Measurements from ENCODE around the gene RABGAP1.
"Not testable (repeated sequence)": the region's sequence is repeated elsewhere in the genome, so short reads cannot be mapped to it uniquely, and the experiment has no call there.

RABGAP1 gene

DNA sequence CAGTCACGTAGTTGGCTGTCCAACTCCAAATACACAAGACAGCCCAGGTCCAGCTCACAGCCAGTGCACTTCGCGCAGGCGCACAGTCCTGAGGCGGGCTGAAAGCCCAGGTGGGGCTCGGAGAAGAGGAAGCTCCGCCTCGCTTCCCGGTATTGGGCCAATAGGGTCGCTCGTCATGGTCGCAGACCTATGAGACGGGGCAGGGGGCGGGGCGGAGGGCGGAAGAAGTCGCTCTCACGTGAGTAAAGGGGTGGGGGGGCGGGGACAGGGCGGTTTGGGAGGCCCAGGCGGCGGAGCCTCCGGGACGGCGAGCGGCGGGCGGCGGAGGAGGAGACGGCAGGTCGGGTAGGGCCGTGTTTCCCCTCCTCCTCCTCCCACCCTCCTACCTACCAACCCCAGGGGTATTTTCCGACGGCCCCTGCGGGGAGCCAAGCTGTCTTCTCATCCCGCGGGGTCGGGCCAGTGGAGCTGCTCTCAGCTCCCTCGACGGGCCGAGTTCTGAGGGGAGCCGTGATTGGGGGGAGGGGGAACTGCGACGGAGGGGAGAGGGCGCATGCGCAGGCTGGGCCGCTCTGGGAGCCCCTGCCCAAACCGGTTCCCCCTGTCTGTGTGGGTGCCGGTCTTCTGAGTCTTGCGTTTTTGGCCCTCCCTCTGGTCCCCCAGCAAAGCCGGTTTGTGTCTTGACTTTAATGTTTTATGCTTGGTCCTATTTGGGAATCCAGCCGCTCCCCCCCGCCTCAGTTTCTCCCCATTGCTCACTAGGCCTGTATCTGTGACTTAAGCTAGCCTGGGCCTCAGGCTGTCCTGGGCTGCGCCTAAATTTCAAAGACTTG lies at the start of gene RABGAP1:
Gene RABGAP1, plus strand, starts transcription at position 272 of the 833 bp plus-strand sequence. CDS start 16,040 bp downstream, outside the sequence.
- peak; percentile 84 for DNase-seq

DNA sequence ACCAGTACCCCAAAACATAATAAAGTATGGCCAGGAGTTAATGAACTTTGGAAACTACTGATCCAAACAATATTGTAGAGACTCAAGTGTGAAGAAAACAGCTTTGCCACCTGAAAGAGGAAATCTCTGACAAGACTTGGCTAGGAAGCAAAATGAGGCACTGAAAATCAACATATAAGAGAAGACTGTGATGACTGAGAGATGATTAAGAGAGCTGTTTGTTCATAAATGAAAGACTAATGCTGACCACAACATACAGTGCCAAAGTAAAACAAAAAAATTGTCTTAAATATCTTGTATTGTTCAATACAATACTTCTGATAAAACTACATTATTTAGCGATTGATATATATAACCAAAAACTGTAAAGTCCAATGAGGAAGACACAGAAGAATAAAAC lies 42.9 kb upstream of the RABGAP1 start:
- DNase-seq, result no peak

DNA sequence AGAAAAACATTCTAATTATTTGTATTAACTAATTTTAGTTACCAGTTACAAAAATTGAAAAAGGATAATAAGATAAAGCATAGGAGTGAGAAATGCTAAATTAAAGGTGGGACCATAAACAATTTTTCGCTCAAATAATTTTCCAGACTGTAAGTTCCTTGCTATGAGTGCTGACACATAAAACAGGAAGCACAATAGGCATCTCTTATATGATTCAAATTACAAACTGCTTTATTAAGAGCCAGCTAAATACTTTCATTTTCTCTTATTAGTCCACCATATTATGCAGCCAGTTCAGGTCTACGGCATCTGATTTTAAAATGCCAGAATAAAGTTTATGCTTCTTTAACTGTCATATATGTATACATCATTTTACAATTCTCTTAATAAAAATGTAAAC lies 40.0 kb upstream of the RABGAP1 start:
- no peak for DNase-seq

DNA sequence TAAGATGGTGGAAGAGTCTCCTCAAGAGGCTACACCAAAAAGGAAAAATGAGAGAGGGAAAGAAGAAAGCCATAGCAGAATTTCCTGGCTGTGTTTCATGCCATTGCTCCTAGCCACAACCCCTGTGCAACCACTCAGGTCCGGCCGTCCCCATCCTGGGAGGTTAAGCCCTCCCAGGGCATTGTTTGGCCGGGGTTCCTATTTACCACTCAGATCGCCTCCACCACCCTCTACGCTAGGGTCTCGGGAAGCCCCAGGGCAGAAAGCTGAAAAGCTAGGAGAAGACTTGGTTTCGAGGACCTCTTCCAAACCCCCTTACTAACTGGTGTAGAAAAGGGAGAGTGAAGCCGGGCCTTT lies 36.4 kb upstream of the RABGAP1 start:
- no peak for DNase-seq

DNA sequence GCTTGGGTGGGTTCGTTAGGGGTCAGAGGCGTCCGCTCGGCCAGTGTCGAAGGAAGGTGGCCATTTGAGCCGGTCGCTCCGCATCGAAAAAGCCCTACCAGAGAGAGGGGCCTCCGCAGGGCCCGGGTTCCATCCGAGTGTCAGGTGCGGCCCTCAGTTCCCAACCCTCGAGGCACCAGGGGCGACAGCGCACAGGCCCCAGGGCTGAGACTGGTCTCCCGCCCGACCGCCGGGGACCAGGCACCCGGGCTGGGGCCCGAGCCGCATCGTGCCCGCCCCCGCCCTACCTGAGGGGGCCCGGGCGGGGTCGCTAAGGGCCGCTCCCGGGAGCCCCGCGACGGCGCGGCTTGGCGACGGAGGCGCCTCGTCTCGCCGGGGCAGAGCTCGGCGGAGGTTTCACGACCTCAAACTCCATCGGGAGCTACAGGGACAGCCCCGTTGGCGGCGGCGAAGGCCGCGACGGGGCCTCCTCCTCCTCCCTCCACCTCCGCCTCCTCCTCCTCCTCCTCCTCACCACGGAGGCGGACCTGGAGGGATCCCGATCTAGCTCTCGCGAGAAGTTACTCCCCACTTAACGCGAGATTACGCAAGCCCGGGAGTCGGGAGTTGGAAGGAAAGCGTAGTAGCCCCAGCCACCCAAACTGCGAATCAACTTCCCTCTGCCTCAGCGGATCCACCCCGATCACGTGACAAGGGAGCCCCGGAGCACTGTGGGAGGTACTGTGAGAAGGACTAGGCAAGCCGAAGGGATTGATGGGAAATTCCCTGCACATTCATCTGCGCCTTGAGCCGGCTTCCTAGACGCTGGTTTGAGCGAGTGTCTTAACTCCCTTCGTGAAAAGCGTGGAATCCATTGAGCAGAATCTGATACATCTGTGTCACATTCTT lies 35.8 kb upstream of the RABGAP1 start, which contains the start of gene RC3H2:
Gene RC3H2, minus strand, starts transcription at position 537 of the 888 bp plus-strand sequence. CDS start 7,850 bp downstream, outside the sequence.
- peak; percentile 98 for DNase-seq

DNA sequence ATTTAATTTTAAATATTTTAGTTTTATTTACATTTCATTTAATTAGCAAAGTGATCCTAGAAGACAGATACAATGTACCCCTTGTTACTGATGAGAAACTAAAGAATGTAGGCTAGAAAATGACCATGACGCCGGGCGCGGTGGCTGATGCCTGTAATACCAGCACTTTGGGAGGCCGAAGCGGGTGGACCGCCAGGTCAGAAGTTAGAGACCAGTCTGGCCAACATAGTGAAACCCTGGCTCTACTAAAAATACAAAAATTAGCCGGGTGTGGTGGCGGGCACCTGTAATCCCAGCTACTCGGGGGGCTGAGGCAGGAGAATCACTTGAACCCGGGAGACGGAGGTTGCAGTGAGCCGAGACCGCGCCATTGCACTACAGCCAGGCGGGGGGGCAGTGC lies 34.7 kb upstream of the RABGAP1 start:
- not testable (repeated sequence) for DNase-seq

DNA sequence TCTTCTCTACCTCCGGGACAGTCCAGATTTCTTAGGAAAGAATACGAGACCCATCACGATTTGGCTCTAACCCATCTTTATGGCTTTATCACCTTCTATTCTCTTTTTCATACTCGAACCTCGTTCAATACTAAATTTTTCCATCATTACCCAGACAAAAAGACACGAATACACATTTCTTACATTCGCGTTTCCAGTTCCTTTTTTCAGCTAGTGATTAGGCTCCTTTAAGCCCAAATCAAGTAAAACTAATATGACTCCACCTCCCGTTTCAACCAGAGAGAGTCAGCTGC lies 28.2 kb upstream of the RABGAP1 start:
- no peak for DNase-seq

DNA sequence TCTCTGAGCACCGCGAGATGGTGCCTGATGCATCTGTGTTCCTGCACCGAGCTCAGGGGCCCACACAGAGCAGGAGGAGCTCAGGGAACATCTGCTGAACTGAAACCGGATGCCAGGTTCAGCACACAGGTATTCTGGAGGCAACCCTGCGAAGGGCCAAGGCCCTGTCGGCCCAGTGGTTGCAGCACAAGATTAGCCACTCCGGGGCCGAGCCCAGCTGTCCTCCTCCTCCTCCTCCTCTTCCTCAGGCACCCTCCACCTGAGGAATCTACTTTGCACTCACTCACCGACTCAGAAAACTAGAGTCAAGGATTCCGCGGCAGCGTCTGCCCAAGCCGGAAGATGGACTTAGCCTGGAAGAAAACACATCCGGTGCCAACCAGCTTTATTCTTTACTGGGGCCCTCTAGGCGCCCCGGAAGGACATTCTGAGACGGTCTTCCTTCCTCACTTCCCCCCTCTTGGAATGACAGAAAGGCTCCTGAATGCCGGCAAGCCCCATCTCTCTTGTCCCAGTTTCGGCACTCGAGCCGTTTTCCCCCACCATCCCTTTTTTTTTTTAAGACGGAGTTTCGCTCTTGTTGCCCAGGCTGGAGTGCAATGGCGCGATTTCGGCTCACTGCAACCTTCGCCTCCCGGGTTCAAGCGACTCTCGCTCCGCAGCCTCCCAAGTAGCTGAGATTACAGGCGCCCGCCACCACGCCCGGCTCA lies 27.7 kb upstream of the RABGAP1 start, which contains the start of gene ZBTB6:
Gene ZBTB6, minus strand, starts transcription at position 360 of the 710 bp plus-strand sequence. CDS start 1,251 bp downstream, outside the sequence.
- DNase-seq, result peak; percentile 34

DNA sequence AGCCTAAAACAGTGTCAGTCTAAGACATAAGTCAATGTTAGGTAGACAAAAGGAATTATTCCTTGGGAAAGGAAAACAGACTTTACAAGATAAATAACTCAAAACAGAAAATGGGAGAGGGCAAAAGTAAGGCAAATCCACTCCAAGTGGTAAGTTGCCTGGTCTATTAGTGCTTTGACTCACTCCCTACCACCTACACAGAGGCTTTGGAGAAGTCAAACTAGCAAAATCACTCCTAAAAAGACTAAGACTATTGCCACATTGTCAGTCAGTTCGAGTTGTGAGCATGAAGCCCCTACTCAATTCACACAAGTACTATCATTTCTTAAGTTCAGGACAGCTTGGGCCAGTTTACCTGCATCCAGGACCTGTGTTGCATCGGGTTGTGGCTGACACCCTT lies 22.5 kb upstream of the RABGAP1 start:
- DNase-seq, result no peak

DNA sequence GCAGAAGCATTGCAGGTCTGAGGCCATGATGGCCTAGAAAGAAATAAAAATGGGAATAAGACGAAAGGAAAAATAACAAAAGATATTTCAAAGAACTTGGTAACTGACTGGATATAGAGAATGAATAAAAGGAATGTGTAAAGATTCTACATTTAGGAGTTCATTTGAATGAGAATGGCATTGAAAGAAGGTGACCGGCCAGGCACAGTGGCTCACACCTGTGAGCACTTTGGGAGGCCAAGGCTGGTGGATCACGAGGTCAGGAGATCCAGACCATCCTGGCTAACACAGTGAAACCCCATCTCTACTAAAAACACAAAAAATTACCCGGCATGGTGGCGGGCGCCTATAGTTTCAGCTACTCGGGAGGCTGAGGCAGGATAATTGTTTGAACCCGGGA lies 18.1 kb upstream of the RABGAP1 start:
- DNase-seq, result no peak

DNA sequence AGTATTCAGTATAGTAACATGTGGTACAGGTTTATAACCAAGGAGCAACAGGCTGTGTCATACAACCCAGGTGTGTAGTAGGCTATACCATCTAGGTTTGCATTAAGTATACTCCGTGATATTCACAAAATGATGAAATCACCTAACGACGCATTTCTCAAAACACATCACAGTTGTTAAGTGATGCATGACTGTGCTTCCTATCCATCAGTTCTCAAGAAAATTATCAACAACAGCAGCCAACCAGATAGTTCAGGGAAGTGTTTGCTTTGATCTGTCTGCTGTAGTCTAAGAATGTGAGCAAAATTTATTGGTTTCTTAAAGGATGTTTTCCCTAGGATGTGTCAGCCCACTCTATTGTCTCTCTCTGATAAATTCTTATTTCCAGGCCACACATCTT lies 16.9 kb upstream of the RABGAP1 start:
- DNase-seq, result no peak

DNA sequence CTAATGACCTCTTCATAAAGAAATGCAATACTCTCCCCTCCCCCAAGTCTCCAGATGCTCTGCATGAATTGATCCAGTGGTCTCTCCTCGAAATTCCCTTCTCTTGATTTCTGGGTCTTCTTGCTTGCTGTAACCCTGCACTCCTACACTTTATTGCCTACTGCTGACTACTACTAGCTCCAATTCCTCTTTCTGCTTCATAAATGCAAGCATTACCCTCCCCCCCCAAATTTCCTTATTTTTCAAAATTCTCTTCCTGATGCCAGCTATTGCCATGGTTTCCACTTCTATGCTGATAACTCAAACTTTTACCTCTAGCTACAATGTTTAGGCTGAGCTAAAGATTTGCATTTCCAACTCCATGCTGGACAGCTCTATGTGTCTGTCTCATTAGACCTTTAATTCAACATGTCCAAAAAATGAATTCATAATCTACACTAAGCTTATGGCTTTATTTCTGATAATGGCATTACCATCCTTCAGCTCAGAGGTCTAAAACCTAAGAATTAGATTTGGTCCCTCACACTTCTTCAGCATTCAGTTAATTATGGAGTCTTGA lies 10.9 kb upstream of the RABGAP1 start:
- no peak for DNase-seq

DNA sequence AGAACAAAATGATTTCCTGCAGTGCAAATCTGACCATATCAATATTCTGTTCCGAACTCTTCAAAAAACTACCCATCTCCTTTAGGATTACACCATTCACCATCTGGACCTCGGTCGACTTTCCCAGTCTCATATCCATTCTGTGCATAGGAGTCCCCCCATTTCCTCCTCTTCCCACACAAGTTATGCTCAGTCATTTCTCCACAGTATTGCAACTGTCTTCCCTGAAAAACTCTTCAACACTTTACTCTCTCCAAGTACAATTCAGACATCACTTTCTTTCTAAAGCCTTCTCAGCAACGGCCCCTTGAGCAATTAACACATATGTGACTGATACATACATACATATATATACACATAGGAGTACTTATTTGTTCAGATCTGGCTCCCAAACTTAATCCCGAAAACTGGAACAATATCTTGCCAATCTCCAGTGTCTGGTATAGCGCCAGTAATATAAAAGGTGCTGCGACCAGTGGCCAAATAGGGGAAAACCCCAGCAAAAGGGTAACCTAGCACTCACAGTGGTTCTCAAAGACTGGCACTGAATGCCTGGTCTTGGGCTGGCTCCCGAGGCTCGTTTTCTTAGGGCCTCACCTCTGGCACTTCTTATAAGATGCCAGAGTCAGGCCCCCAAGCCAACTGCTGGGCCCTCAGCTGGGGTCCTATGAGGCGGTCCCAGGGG lies 10.1 kb upstream of the RABGAP1 start:
- DNase-seq, result no peak

DNA sequence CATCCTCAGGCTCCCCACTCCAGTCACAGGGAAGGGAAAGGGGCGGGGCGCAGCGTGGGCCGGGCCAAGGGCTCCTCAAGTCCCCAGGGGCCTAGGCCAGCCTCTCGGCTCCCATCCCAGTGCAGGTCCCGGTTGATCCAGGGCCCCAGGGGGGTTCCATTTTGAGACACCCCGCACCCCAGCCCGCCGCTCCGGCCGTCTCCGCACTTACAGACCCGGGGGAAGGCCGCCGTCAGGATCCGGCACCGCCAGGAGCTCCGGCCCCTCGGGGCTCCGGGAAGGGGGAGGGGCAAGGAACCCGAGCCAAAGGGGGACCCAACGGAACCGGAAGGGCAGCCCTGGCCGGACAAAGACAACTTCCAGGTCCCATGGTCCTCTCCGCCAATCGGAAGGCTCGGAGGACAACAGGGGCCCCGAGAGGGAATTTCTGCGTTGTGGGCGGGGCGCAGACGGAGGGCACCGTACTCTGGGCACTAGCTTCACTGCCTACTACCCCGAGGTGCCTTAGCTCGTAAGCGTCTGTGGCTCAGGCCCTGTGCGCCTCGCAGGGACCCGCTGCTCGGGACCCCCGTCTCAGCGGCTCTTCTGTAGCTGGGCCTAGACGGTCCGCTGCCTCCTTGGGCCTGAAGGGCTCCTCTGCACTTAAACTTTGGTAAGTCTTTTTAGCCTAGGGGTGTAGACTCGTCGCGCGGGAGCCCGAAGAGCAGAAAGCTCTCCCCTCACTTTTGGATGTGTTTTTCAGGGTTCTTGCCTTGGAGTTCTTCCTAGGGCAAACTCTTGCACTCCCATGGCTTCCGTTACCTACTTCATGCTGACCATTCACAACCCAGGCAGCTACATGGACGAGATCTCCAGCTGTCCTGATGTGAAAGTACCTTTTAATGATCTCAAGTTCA lies 9.3 kb upstream of the RABGAP1 start, which contains the start of gene ZBTB26:
Gene ZBTB26, minus strand, starts transcription at position 287 of the 896 bp plus-strand sequence. CDS start 11,578 bp downstream, outside the sequence.
- peak; percentile 90 for DNase-seq

DNA sequence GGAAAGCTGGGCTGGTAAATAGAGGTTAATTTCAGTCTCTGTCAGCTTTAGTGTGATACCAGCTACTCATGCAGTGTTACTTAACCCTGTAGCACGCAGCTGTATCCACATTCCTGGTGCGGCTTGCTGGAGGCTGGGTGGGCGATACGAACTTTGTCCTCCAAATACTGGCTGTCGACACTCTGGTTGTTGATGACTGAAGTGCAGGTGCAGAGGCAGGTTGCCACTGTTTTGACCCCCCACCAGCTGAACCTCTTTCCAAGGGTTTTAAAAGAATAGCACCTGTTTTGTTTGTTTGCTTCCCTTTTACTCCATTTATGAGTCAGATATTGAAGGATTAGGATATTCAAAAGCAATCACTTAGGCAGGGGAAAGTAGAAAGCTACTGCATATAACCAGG lies 4.4 kb upstream of the RABGAP1 start:
- DNase-seq, result no peak

DNA sequence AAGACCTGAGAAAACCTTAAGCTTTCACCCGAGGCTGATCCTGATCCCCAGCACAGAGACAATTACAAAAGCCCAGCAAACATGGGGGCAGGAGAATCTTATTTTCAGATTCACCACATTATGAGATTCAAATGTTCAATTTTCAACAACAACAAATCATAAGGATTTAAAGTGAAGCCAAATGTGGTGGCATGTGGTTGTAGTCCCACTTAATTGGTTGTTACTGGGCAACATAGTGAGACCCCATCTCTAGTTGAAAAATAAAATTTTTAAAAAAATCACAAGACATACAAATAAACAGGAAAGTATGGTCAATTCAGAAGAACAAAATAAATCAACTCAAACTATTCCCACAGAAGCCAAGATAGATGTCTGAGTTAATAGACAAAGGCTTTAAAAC lies 3.9 kb upstream of the RABGAP1 start:
- no peak for DNase-seq

DNA sequence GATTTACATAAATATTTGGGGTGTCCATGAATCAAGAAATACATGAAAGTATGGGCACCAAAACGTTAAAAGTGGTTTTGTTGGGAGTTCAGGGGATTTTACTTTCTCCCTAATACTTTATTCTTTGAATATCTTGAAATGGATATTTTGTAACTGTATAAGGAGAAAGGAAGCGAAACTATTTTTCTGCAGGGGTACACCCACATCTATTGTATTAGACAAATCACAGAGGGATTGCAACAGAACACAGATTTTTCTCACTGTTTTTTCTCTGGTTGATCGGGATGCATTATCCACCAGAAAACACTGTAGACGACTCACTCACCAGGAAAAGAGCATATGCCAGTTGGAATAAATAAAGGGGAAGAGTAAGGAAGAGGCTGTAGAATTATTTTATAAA lies 1.2 kb upstream of the RABGAP1 start:
- no peak for DNase-seq

DNA sequence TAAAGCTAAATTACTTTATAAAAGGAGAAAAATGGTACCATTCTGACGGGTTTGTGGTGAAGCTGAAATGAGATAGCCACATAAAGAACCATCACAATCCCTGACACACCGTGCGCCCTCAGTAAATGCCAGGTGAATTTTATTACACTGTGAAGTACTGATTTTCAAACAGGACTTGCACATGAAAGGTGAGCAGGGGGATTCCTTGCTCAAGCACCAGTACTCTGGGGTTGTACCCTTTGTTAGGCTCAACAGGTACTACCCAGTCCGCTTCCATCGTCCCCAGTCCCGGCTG lies 419 bp upstream of the RABGAP1 start:
- DNase-seq, result no peak

DNA sequence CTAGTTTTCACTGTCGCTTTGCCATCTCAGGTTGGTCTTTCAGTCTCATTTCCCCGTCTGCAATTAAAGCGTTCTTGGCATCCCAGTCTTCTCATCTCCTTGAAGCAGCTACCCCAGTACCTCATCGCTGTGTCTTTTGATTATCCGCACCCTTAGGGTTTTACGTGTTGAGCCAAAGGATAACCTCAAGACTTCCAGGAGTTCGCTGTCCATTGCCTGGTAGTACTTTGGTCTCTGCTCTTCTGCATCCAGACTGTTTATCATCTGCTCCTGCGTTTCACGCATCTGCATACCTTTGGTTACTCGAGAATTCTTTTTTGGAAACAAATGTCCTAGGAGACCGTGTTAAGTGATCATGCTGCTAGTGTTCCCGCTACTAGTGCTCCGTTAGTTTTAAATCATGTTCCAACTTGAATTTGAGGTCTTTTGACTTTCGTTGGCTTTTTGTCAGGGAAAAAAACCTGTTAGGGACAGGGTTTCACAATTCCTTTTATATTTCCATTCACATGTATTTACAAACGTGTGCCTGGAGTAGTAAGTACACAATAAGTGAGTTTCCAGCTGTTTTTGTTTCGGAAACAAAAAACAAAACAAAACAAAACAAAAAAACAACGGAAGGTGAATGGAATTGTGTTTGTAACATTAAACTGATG lies 888 bp downstream of the RABGAP1 start:
- no peak for DNase-seq

DNA sequence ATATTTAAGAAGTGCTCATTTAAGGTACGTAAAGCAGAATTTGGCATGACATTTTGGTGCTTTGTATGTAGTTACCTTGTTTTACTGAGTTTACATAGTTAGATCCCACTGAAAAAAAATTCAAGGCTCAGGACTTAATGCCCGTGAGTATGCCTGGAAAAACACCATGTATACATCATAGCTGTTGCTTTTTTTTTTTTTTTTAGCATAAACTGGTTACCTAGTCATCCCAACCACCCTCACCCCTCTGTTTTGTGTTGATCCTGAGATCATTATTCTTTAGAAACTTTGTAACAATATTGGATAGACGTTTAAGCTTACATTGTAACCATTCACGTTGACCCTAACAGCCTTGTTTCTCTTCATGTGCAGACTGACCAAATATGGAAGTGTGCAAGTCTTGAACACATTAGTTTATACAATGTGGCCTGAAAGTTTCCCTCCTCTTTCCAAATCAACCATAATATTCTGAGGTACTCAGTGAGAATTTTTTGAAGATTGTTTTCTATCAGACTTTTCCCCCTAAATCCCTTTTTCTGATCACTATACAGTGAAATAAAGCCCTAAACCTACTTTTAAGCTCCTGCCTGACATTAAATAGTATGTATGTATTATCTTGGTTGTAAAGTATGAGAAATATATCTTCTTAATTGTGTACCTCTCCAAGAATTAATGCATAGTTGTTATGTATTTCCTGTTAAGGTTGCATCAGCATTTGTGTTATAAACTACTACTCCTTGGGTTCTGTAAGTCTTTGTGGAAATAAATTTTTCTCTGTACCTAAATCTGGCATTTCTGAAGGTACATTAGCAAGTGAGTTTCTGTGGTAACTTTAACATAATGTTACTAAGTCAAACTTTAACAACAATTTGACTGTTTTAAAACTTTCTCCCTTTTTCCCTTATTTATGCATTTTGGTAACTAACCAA lies 4.4 kb downstream of the RABGAP1 start:
- DNase-seq, result no peak
